Measurements from ENCODE around the gene GEMIN2. TPM values are rescaled to one million over a fixed set of nuclear protein-coding genes. Genes with fewer than 3 reads are reported as not detected.
"Not testable (repeated sequence)": the region's sequence is repeated elsewhere in the genome, so short reads cannot be mapped to it uniquely, and the experiment has no call there.

GEMIN2 gene
- total RNA-seq, 3 donors from 2014 or later = 16.0 to 36.1 (median 28.1) TPM

DNA sequence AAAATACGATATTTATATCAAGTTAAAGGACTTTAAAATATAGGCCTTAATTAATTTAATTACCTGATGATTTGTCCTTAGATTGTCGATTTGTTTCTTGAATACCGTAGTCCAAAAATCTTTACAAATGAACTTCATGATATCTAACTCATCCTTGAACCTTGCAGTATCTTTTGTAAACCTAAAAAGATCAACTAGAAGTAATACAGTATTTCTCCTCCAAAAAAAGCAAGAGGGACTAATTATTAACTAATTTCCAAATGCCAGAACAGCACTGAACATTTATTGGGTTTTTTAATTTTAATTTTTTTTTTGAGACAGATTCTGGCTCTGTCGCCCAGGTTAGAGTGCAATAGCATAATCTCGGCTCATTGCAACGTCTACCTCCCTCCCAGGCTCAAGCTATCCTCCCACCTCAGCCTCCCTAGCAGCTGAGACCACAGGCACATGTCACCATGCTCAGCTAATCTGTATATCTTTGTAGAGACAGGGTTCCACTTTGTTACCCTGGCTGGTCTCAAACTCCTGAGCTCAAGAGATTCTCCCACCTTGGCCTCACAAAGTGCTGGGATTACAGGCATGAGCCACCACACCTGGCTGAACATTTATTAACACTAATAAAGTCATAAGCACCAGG, 44.2 kb downstream of the GEMIN2 start:
- TF ChIP-seq POLR2AphosphoS5 (IDR thresholded peaks at IDR 0.05) (no peak), POLR2A (IDR thresholded peaks at IDR 0.05) (no peak)
- TF ChIP-seq, protein P1, sequence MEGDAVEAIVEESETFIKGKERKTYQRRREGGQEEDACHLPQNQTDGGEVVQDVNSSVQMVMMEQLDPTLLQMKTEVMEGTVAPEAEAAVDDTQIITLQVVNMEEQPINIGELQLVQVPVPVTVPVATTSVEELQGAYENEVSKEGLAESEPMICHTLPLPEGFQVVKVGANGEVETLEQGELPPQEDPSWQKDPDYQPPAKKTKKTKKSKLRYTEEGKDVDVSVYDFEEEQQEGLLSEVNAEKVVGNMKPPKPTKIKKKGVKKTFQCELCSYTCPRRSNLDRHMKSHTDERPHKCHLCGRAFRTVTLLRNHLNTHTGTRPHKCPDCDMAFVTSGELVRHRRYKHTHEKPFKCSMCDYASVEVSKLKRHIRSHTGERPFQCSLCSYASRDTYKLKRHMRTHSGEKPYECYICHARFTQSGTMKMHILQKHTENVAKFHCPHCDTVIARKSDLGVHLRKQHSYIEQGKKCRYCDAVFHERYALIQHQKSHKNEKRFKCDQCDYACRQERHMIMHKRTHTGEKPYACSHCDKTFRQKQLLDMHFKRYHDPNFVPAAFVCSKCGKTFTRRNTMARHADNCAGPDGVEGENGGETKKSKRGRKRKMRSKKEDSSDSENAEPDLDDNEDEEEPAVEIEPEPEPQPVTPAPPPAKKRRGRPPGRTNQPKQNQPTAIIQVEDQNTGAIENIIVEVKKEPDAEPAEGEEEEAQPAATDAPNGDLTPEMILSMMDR (IDR thresholded peaks at IDR 0.05) = no peak
- no peak for DNase-seq (ENCODE audit: low spot score in 2 of 2)
- intact Hi-C loops (cut with DNase I; ENCODE audit: low total_unique reads) = no loop called here
- Histone ChIP-seq H3K4me1 (no peaks in the 10 kb centered on the region), H3K4me3 (no peak overlapping the region), H3K27me3 (no peaks in the 10 kb centered on the region), H3K27ac (no peak overlapping the region), H3K9me3 (no peaks in the 10 kb centered on the region), H3K36me3 (no peaks in the 10 kb centered on the region)

- DNase-seq (ENCODE audit: low spot score in 2 of 2) = no peak
- no peaks in the 10 kb centered on the region for H3K36me3 ChIP-seq
- H3K4me1 ChIP-seq = no peaks in the 10 kb centered on the region
- H3K27ac ChIP-seq = no peak overlapping the region
- H3K4me3 ChIP-seq = no peak overlapping the region
- intact Hi-C loops (cut with DNase I; ENCODE audit: low total_unique reads) = no loop called here
- H3K27me3 ChIP-seq = no peaks in the 10 kb centered on the region
- H3K9me3 ChIP-seq = no peaks in the 10 kb centered on the region
- no peak for TF ChIP-seq POLR2A (IDR thresholded peaks at IDR 0.05)
- TF ChIP-seq, protein P1 (IDR thresholded peaks at IDR 0.05) = no peak
- no peak for TF ChIP-seq POLR2AphosphoS5 (IDR thresholded peaks at IDR 0.05)
Observed at GRCh38 chr14:39160494-39160893, 46.4 kb downstream of the GEMIN2 start.

- H3K36me3 ChIP-seq; H3K27me3 ChIP-seq; H3K4me1 ChIP-seq; H3K9me3 ChIP-seq; intact Hi-C loops (cut with DNase I; ENCODE audit: low total_unique reads); DNase-seq (ENCODE audit: low spot score in 2 of 2); H3K27ac ChIP-seq: not testable (repeated sequence)
- peak overlapping the region in 1 of 3 donors; percentile 92 for H3K4me3 ChIP-seq
Observed at GRCh38 chr14:39167797-39168320, 53.7 kb downstream of the GEMIN2 start.

DNA sequence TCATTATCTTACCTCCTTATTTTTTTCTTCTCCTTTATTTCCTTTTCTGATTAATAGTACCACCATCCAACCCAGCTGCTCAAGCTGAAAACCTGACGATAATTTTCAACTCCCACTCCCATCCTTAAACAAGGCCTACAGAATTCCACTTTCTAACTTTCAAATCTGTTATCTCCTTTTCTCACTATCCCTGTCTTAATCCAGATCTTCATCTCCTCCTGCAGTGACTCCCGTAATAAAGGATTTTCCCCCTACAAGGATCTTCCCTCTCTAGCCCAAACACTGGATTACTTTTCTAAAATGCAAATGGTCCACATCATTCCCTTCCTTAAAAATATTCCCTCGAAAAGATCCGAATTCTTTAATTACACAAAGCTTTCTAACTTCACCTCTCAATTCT, 54.5 kb downstream of the GEMIN2 start:
- intact Hi-C loops (cut with DNase I; ENCODE audit: low total_unique reads) = no loop called here
- TF ChIP-seq POLR2AphosphoS5 (IDR thresholded peaks at IDR 0.05) (no peak), POLR2A (IDR thresholded peaks at IDR 0.05) (no peak)
- no peak for DNase-seq (ENCODE audit: low spot score in 2 of 2)
- Histone ChIP-seq H3K4me3 (peak overlapping the region; percentile 79 to 92 (median 85)), H3K4me1 (no peaks in the 10 kb centered on the region), H3K36me3 (no peaks in the 10 kb centered on the region), H3K9me3 (no peaks in the 10 kb centered on the region), H3K27me3 (no peaks in the 10 kb centered on the region), H3K27ac (no peak overlapping the region)

- TF ChIP-seq POLR2AphosphoS5 (IDR thresholded peaks at IDR 0.05) (no peak), POLR2A (IDR thresholded peaks at IDR 0.05) (no peak)
- TF ChIP-seq, protein P1 (IDR thresholded peaks at IDR 0.05) = no peak
- H3K36me3 ChIP-seq = no peaks in the 10 kb centered on the region
- no peaks in the 10 kb centered on the region for H3K9me3 ChIP-seq
- peak overlapping the region; percentile 98 to 99 for H3K27ac ChIP-seq
- no peaks in the 10 kb centered on the region for H3K27me3 ChIP-seq
- intact Hi-C loops (cut with DNase I; ENCODE audit: low total_unique reads) = no loop called here
- DNase-seq (ENCODE audit: low spot score in 2 of 2) = no peak
- no peaks in the 10 kb centered on the region for H3K4me1 ChIP-seq
- H3K4me3 ChIP-seq = peak overlapping the region; percentile 79 to 92 (median 85)
Observed at GRCh38 chr14:39169541-39169900, 55.4 kb downstream of the GEMIN2 start.

GRCh38 chr14:39173198-39173597, 59.1 kb downstream of the GEMIN2 start:
- Histone ChIP-seq H3K4me3 (no peak overlapping the region), H3K27ac (no peak overlapping the region), H3K4me1 (peaks cover 0 to 8% of the 10 kb centered on the region in 2 donors), H3K27me3 (no peaks in the 10 kb centered on the region), H3K36me3 (no peaks in the 10 kb centered on the region), H3K9me3 (no peaks in the 10 kb centered on the region)
- DNase-seq (ENCODE audit: low spot score in 2 of 2) = no peak
- TF ChIP-seq POLR2A (IDR thresholded peaks at IDR 0.05) (no peak), POLR2AphosphoS5 (IDR thresholded peaks at IDR 0.05) (no peak)
- TF ChIP-seq, protein P1 (IDR thresholded peaks at IDR 0.05) = no peak
- intact Hi-C loops (cut with DNase I; ENCODE audit: low total_unique reads) = loop anchor here (5.0 kb wide), 1 partner anchor 94 kb away; no protein-coding TSS in a partner anchor

Data from breast epithelium (tissue), 4 donors.